COLO829 (cell line): ENCODE results near the gene CIAO3.
"Not testable (repeated sequence)": the region's sequence is repeated elsewhere in the genome, so short reads cannot be mapped to it uniquely, and the experiment has no call there.

Source experiments
- DNase-seq: peaks from one replicate; pipeline ENCODE4 v3.0.0; 2012; ENCODE audit warnings: low spot score

Gene CIAO3

DNA sequence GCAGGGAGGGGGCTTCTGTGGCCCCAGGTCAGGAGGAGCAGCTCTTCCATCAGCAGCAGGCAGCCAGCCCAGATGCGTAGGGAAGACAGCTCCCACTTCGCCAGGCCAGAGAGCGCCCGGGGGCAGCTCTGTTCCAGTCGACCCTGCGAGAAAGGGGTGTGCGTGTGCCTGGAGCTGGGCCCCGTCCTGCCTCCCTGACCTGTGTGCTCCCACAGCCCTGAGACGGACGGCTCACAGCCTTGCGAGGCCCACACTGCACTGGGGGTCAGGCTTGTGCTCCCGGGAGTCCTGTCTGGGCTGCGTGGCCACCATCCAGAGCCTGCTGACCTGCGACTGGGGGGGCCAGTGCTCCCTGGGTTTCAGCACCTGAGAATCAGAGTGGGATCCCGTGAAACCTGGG is 19.3 kb upstream of the CIAO3 start:
- DNase-seq: no peak

- no peak for DNase-seq
These were observed 18.5 kb upstream of the CIAO3 start for GRCh38 chr16:759110-759910.

DNA sequence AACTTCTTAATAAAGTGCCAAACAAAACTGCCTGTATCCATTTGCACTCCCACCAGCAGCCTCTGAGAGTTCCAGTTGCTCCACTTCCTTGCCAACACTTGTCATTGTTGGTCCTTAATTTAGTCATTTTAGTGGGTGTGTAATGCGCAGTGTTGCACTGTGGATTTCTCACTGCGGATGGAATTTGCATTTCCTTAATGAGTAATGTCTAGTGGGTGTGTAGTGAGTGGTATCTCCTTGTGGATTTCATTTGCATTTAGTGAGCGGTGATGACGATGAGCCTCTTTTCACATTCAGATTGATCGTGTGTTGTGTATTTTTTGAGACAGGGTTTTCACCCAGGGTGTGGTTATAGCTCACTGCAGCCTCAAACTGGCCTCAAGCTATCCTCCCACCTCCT is 15.6 kb upstream of the CIAO3 start:
- no peak for DNase-seq

- DNase-seq: no peak
These were observed 13.9 kb upstream of the CIAO3 start for GRCh38 chr16:754656-755055.

DNA sequence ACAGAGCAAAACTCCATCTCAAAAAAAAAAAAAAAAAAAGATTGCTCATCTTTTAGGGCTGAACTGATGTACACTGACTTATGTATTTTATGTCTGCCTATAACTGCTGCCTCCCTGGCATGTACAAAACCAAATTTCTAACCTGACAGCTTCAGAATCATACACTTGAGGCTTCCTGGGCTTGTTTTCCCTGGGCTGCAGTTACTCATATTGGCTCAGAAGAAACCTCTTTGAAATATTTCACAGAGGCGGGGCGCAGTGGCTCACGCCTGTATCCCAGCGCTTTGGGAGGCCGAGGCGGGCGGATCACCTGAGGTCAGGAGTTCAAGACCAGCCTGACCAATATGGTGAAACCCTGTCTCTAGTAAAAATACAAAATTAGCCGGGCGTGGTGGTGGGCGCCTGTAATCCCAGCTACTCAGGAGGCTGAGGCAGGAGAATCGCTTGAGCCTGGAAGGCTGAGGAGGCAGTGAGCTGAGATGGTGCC is 13.4 kb upstream of the CIAO3 start:
- not testable (repeated sequence) for DNase-seq

DNA sequence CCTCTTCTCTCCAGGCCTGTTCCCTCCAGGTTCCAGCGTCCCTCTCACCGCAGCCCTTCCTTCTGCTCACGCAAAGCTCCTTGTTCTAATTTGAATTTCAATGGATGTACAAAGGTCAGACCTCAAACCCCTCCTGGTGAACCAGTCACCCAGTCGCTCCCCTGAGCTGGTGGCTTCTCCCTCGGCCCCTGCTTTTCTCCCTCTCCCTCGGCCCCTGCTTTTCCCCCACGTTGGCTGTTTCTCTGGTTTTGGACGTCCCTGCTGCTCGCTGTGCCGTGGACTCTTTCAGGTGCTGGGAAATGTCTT is 11.2 kb upstream of the CIAO3 start:
- DNase-seq: no peak

DNA sequence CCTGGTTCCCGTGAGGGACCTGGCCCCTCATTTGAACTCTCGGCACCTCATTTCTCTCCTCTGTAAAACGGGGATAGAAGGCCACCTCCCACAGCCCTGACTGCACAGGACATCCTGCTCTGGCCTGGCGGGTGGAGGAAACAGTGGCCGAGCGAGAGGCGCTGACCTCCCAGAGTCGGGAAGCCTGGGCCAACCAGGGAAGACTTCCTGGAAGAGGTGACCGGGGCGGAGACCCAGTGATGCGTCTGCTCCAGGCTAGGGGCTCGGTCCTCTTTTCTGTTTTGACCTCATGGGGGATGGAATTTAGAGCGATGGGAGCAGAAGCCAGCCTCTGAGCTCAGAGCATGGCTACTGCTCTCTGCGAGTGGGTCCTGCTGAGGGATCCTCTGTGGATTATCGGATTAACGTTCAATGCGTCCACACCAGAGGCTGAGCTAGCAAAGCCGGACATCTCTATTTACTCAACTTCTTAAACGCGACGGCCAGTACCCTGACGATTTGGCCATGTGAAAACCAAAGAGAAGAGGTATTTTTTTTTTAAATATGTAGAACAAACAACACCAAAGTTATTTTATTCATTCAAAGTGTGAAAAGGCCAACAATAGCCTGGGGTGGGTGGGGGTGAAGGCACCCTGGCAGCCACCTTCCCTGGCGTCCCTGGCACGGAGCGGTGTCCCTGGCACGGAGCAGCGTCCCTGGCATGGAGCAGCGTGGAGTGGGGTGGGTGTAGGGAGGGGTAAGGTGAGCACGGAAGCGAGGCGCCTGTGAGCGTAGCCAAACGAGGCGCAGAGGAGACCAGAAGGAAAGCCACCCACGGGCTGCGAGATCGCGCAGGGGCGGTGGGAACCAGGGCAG is 10.6 kb upstream of the CIAO3 start:
- DNase-seq: no peak

DNA sequence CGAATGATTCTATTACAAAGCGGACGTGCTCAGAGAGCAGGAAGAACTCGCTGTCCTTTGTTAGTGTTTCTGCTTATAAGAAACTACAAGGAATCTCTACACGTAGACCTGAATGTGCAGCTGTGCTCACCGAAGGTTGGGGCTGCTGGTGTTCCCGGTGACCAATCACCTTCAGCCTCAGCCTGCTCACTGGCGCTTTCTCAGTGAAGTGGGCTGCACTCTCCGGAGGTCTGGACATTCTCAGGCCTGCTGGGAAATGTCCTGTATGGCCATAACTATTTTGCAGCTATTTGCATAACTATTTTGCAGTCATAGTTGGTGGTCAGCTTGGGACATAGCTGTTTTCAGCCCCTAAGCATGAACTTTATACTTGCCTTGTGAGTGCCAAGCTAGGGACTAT is 9.7 kb upstream of the CIAO3 start:
- no peak for DNase-seq

- no peak for DNase-seq
These were observed 8.2 kb upstream of the CIAO3 start for GRCh38 chr16:749010-749409.

- no peak for DNase-seq
These were observed 7.4 kb upstream of the CIAO3 start for GRCh38 chr16:747978-748746.

DNA sequence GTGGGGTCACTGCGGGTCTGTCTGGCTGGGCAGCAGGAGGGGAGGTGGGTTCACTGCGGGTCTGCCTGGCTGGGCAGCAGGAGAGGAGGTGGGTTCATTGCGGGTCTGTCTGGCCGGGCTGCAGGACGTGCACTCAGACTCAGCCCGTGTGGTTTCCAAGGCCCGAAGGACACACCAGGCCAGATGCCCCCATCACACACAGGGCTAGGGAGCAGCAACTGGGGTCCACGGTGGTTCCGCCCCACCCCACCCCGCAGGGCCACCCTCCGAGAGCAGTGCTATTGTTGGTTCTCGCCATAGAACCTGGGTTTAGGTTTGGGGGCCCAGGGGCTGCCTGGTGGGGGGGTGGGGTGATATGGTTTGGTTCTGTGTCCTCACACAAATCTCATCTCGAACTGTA is 5.8 kb upstream of the CIAO3 start:
- DNase-seq: no peak

DNA sequence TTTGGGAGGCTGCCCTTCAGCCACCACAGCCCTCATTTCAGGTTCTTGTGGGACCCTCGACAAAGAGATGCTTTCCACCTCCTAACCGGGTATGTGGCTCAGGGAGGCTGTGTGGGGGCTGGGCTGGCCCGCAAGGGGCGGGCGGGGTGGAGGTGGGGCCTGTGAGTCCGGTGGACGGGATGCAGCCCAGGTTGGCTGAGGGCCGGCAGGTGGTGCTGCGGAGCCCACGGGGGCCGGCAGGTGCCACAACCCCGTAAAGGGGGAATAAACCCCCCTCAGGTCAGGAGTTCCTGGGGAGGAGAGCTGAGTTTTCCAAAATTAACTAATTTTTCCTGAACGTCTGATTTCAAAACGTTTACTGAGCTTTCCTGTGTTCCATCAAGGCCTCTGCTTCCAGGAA is 4.9 kb upstream of the CIAO3 start:
- DNase-seq: no peak

- DNase-seq: no peak
These were observed 3.1 kb upstream of the CIAO3 start for GRCh38 chr16:743794-744500.

DNA sequence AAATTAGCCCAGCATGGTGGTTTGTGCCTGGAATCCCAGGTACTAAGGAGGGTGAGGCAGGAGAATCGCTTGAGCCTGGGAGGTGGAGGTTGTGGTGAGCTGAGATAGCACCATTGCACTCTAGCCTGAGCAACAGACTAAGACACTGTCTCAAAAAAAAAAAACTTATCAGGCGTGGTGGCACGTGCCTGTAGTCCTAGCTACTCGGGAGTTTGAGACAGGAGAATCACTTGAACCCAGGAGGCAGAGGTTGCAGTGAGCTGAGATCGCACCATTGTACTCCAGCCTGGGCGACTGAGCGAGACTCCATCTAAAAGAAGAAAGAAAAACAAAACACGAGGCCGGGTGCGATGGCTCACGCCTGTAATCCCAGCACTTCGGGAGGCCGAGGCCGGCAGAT is 2.1 kb upstream of the CIAO3 start:
- not testable (repeated sequence) for DNase-seq

GRCh38 chr16:741986-742629 is 1.3 kb upstream of the CIAO3 start:
- no peak for DNase-seq

- no peak for DNase-seq
These were observed 386 bp downstream of the CIAO3 start for GRCh38 chr16:740459-740763.

GRCh38 chr16:739560-740458 is 988 bp downstream of the CIAO3 start:
- no peak for DNase-seq

DNA sequence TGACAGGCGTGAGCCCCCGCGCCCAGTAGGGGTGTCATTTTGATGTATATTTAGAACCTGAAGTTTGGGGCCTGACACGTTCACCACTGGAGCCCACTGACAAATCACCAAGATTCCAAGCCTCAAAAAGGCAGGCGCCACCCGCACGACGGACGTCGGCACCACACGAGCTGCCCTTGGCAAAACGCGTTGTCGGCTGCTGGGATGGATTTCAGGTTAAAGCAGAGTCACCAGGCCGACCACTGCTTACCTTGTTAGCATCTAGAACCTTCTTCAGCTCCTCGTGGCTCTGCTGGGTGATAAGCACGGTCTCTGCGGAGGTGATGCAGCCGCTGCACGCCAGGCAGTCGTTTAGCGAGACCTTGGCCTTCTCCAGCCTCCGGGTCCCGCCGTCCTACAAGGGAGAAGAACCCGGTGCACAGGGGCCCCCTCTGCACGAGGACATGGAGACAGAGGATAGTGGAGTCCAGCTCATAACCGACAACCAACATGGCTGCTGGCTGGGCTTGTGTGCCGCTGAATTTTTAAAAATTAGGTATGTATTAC is 3.8 kb downstream of the CIAO3 start:
- no peak for DNase-seq

- DNase-seq: no peak
These were observed 4.8 kb downstream of the CIAO3 start for GRCh38 chr16:735982-736453.
